Activated naive CD4-positive, alpha-beta T cell treated with anti-CD3 and anti-CD28 coated beads for 36 hours (primary cell): ENCODE data around the gene TSPYL2. TPM values are rescaled to one million over a fixed set of nuclear protein-coding genes. Genes with fewer than 3 reads are reported as not detected.

ENCODE experiments used
- total RNA-seq, 2 experiments: library from RNA; stranded (reverse); gene quantifications; one replicate each; pipeline ENCODE4 v1.2.3, GENCODE V29; 2021

TSPYL2 gene
- total RNA-seq, 2 experiments from 2014 or later, result 72.2 to 74.4 TPM

Other genes starting within 250 kb of the TSPYL2 start
- not detected for gene XAGE3, start 214.3 kb upstream of the TSPYL2 start, total RNA-seq
- 10 to 100 TPM; 12.6 to 13.5 TPM for gene FAM156B, start 185.0 kb upstream of the TSPYL2 start, total RNA-seq
- gene FAM156A, start 123.8 kb upstream of the TSPYL2 start, total RNA-seq, result 10 to 100 TPM; 17.9 to 19.7 TPM
- gene GPR173, start 33.6 kb upstream of the TSPYL2 start, total RNA-seq, result under 1 TPM in 1 of 2 experiments, not detected in 1; 0.05 TPM
- 1 to 10 TPM; 7.5 to 9.2 TPM for gene KANTR, start 11.8 kb downstream of the TSPYL2 start, total RNA-seq
- gene KDM5C, start 142.8 kb downstream of the TSPYL2 start, total RNA-seq, result 10 to 100 TPM; 67.4 to 68.2 TPM
- under 1 TPM; 0.20 to 0.48 TPM for gene IQSEC2, start 199.2 kb downstream of the TSPYL2 start, total RNA-seq